Effector memory CD4-positive, alpha-beta T cell (primary cell): ENCODE data around the gene GAS6.

Experiments
- DNase-seq, 3 donors: peaks; one replicate each; pipeline ENCODE4 v3.0.0-alpha.2; 2020
- H3K27ac ChIP-seq: 2 replicates; pipeline ENCODE4 v1.7.0; 2013; ENCODE audit warnings: mild to moderate bottlenecking, low read length, moderate library complexity; ENCODE audit not compliant: insufficient read depth, poor library complexity, severe bottlenecking
- H3K27me3 ChIP-seq: replicated peaks from 2 replicates; pipeline ENCODE4 v1.7.0; 2013; ENCODE audit warnings: mild to moderate bottlenecking, low read length; ENCODE audit not compliant: insufficient read depth, control insufficient read depth, poor library complexity, severe bottlenecking
- H3K36me3 ChIP-seq: 2 replicates; pipeline ENCODE4 v1.7.0; 2013; ENCODE audit warnings: mild to moderate bottlenecking, low read length, moderate library complexity; ENCODE audit not compliant: control insufficient read depth, insufficient read depth
- H3K4me1 ChIP-seq: 2 replicates; pipeline ENCODE4 v1.7.0; 2013; ENCODE audit warnings: low read length, mild to moderate bottlenecking; ENCODE audit not compliant: control insufficient read depth, insufficient read depth, poor library complexity, severe bottlenecking
- H3K4me3 ChIP-seq: 2 replicates; pipeline ENCODE4 v1.7.0; 2013; ENCODE audit warnings: low read length, low read depth, mild to moderate bottlenecking; ENCODE audit not compliant: insufficient read depth, poor library complexity, severe bottlenecking
- H3K9me3 ChIP-seq: 2 replicates; pipeline ENCODE4 v1.7.0; 2013; ENCODE audit warnings: mild to moderate bottlenecking, low read length, moderate library complexity; ENCODE audit not compliant: control insufficient read depth

Gene GAS6

DNA sequence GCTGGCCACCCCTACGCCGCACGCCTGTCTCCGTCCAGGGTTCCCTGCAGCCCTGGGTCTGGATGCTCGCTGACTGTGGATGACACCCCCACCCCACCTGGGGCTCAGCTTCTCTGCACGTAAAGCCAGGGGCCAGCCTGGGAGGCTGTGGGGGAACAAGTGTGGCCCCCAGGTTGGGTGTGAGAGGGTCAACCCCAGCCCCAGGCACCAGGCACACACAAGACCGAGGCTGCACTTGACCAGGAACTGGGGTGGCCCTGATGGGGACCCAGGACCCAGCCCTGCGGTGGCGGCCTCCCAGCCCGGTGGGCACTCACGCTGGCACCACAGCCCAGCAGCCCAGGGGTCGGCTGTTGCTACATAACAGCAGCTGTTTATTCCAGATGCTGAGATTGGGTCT lies 41.6 kb downstream of the GAS6 start:
- peaks cover 3% of the 10 kb centered on the region for H3K36me3 ChIP-seq
- H3K4me3 ChIP-seq, result no peak overlapping the region
- H3K9me3 ChIP-seq, result no peaks in the 10 kb centered on the region
- no peaks in the 10 kb centered on the region for H3K4me1 ChIP-seq
- H3K27me3 ChIP-seq, result no peaks in the 10 kb centered on the region
- no peak overlapping the region for H3K27ac ChIP-seq
- DNase-seq, result no peak

DNA sequence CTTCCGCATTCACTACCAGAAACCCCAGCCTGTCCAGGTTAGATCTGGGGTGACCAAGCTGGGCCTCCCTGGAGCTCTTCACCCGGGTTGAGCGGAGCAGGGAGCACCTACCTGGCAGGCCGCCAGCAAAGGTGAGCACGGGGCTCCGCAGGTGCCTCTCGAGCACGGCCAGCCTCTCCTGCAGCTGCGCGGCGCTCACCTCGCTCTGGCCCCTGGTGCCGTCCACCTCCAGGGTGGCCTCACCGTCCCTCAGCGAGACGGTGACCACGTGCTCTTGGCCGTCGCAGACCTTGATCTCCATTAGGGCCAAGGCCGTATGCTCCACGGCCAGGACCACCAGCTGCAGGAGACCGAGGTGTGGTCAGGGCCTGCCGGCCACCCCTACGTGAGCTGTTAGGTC lies 42.0 kb downstream of the GAS6 start:
- Histone ChIP-seq H3K4me3 (no peak overlapping the region), H3K9me3 (no peaks in the 10 kb centered on the region), H3K27me3 (no peaks in the 10 kb centered on the region), H3K36me3 (peaks cover under 1% of the 10 kb centered on the region), H3K27ac (no peak overlapping the region), H3K4me1 (no peaks in the 10 kb centered on the region)
- no peak for DNase-seq

DNA sequence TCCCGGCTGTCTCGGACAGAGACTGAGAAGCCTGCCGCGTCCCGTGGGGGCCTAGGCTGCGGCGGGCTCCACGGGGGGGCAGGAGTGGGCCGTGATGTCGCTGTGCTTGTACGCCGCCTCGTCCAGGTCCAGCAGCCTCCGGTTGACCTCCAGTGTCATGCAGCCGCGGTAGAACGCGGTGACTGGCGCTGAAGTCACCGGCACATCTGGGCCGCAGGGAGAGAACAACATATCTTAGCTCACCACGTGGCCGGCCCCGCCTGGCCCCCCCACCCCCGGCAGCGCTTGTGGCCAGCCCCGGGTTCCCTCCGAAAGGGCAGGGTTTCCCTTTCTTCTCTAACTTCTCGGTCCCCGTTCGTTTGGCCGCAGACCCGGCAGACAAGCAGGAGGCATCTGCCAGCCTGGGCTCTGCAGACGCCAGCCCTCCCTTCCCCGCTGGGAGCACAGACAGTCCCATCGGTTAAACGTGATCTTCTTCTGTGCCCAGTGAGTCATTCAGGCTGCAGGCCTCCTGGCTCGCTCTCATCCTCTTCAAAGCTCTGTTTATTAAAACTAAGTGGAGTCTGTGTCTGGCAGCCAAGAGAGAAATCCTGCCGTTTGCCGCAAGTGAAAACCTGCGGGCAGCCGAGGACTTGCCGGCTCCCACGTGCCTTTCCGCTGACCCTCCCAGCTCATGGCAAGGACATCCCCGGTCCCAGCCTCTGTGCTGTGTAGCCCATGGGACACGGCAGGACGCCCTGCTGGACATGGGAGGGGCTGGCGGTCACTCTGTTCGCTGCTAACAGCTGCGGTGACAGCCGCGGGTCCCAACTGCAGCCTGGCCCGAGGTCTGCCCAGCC lies 42.8 kb downstream of the GAS6 start:
- H3K27me3 ChIP-seq, result no peaks in the 10 kb centered on the region
- no peaks in the 10 kb centered on the region for H3K4me1 ChIP-seq

DNA sequence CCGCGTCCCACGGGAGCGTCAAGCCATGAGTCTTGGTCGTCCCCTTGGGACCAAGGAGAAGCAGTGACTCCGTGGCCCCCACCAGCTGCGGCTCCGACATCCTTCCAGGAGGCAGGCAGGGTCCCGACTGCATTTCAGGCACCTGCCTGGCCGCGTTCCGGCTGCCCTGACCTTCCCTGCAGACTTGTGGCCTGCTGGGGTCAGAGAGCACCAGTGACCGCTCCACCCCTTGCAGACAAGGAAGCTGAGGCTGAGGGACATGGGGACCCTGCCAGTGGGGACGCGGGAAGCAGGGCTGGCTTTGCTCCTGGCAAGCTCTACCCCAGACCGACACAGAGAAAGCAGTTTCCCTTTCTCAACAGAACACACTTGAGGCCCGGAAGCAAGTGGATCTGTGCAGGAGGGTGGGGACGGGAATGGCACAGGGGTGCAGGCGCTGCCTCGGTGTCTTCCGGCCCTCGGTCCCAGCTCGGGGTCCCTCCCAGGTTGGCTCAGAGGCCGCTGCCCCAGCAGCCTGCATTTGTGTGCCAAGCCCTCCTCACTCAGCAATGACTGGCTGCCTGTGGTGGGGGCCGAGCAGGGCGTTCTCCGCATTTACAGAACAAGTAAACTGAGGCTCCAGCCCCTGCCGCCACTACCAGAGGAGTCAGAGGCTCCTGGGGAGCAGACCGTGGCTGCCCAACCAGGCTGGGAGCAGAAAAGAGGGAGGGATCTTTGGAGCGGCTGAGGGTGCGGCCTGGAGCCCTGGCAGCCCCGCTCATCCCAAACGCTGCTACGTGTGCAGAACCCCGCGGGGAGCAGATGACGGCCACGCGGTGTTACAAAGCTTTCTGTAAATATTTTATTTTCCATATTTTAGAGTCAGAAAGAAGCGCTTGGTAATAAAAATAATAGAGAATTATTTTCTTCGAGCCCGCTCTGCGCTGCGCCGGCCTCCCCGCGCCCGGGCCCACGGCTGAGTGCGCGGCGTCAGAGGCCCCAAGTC lies 43.9 kb downstream of the GAS6 start:
- H3K27me3 ChIP-seq, result no peaks in the 10 kb centered on the region
- DNase-seq, result no peak
- no peak overlapping the region for H3K4me3 ChIP-seq
- H3K4me1 ChIP-seq, result no peaks in the 10 kb centered on the region
- H3K9me3 ChIP-seq, result no peaks in the 10 kb centered on the region
- H3K27ac ChIP-seq, result no peak overlapping the region
- H3K36me3 ChIP-seq, result no peaks in the 10 kb centered on the region

More for the DNA sequence above, 42.8 kb downstream of the GAS6 start:
- no peak for DNase-seq
- Histone ChIP-seq H3K4me3 (no peak overlapping the region), H3K27ac (no peak overlapping the region), H3K9me3 (no peaks in the 10 kb centered on the region), H3K36me3 (no peaks in the 10 kb centered on the region)

DNA sequence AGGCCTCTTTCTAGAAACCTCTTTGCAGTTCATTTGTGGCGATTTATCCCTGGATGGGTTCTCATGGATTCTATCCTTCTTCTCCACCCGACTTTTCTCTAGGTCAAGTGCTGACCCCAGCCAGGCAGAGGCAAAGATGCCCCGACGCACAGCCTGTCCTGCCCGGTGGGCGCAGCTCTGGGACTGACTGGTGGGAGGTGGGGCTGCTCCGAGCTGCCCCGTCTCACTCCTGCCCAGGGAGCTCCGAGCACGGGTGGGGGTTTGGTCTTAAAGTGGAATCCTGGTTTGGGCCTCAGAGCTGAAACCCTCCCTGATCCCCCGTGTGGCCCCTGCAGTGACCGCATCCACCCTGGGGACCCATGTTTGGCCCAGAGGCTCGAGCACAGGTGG lies 44.5 kb downstream of the GAS6 start:
- H3K4me1 ChIP-seq, result no peaks in the 10 kb centered on the region
- H3K9me3 ChIP-seq, result no peaks in the 10 kb centered on the region
- no peak for DNase-seq
- no peak overlapping the region for H3K4me3 ChIP-seq
- no peak overlapping the region for H3K27ac ChIP-seq
- H3K36me3 ChIP-seq, result no peaks in the 10 kb centered on the region
- H3K27me3 ChIP-seq, result no peaks in the 10 kb centered on the region

DNA sequence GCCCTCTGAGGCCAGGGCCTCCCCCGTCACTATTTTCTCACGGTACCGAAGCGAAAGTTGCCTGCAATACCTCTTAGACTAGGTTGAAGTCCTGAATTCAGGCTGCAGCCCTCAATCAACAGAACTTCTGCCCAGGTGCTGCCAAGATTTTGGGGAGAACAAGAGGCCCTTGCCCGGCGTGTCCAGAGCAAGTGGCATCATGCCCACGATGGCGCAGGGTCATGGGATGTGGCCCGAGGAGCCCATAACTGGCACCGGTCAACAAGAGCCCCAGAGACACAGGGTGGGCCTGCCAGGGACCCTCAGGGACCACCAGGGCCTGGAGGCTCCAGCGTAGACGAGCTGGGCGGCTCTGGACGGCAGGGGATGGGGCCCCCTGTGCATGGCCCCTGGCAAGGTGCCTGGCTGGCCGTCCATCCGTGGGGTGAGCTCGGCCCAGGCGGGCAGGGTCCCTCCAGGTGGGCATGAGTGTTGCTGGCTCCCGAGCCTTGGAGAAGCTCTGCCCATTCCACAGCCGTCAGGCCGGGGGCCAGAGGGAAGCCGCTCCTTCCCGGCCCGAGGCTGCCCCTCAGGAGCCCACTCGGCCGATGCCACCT lies 45.1 kb downstream of the GAS6 start:
- DNase-seq, result no peak
- H3K27ac ChIP-seq, result no peak overlapping the region
- no peaks in the 10 kb centered on the region for H3K36me3 ChIP-seq
- H3K4me3 ChIP-seq, result no peak overlapping the region
- H3K9me3 ChIP-seq, result no peaks in the 10 kb centered on the region
- H3K4me1 ChIP-seq, result no peaks in the 10 kb centered on the region
- H3K27me3 ChIP-seq, result no peaks in the 10 kb centered on the region

DNA sequence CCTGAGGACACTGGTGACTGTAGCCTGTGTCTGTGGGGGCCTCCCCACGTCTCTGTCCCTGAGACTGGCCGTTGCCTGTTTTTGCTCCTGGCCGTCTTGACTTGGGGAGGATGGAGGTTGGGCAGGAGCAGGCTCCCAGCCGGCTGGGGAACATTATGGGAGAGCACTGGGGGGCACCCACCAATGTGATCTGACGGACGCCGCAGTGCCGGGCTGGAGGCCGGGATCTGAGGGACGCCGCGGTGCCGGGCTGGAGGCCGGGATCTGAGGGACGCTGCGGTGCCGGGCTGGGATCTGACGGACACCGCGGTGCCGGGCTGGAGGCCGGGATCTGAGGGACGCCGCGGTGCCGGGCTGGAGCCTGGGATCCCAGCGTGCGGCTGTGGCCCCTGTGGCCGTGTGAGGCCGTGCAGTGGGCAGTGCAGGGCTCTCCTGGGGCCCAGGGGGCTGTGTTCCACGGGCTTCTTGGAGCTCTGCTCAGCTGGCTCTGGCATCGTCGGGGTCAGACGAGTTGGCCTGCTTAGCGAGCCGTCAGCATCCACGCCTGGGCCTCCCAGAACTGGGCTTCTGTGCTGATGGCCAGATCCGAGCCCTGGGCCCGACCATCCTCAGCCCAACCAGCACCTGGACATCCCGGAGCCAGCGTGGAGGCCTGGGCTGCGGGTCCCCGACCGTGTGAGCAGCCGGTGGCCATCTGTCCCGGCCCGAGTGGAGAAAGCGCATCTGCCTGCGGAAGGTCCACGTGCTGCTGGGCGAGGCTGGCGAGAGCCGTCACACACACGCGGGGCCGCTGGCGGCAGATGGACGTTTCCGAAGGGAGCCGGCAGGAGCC lies 45.8 kb downstream of the GAS6 start:
- Histone ChIP-seq H3K4me1 (no peaks in the 10 kb centered on the region), H3K27ac (no peak overlapping the region), H3K27me3 (no peaks in the 10 kb centered on the region), H3K4me3 (no peak overlapping the region), H3K36me3 (no peaks in the 10 kb centered on the region), H3K9me3 (no peaks in the 10 kb centered on the region)
- no peak for DNase-seq

DNA sequence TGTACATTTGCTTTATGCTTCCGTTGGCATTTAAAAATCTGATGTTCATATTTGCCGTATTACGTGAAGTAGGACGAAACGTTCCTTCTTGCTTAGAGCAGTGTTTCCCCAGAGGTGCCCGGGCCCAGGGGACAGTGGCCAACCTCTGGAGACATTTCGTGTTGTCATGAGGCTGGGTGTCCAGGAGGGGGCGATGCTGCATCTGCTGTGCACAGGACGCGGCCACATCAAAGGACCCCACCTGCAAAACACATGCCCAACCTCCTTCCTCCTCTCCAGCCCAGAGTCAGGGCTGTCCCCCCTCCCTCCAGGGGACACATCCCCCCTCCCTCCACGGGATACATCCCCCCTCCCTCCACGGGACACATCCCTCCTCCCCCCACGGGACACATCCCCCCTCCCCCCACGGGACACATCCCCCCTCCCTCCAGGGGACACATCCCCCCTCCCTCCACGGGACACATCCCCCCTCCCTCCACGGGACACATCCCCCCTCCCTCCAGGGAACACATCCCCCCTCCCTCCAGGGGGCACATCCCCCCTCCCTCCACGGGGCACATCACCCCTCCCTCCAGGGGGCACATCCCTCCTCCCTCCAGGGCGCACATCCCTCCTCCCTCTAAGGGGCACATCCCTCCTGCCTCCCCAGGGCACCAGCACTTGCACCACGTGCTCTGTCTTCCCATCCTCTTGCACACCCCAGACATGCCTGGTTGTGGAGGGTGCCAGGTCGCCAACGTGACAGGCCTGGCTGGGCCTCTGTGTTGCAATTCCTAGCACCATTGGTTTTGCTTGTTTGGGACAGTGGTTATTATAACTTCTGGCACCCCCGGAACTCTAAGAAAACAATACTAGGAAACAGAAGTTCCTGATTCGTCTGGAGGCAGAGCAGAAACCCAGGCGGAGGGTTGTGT lies 46.7 kb downstream of the GAS6 start:
- Histone ChIP-seq H3K4me3 (no peak overlapping the region), H3K4me1 (no peaks in the 10 kb centered on the region), H3K36me3 (no peaks in the 10 kb centered on the region), H3K27me3 (no peaks in the 10 kb centered on the region), H3K9me3 (no peaks in the 10 kb centered on the region), H3K27ac (no peak overlapping the region)
- peak; percentile 66 to 80 (median 72) for DNase-seq
